Measurements from ENCODE around the gene VSIG2. TPM values are rescaled to one million over a fixed set of nuclear protein-coding genes. Genes with fewer than 3 reads are reported as not detected.
"Not testable (repeated sequence)": the region's sequence is repeated elsewhere in the genome, so short reads cannot be mapped to it uniquely, and the experiment has no call there.

The VSIG2 gene
- total and polyA plus RNA-seq, 10 of the 15 experiments (the other 5 are each of a cell fraction or from before 2014, with no cell fraction given) = 0.13 to 0.31 (median 0.15) TPM; not detected in 5

- no peak for TF ChIP-seq POU2F2 (IDR thresholded peaks at IDR 0.05; ENCODE audit: borderline replicate concordance, low read depth, low read length)
- no peak for TF ChIP-seq USF1 (IDR thresholded peaks at IDR 0.05; ENCODE audit: borderline replicate concordance, extremely low read length, insufficient read depth, low read depth, low read length)
Measured at GRCh38 chr11:124776865-124777645, 25.0 kb upstream of the VSIG2 start (continued).

GRCh38 chr11:124770959-124771358 lies 18.9 kb upstream of the VSIG2 start:
- in situ Hi-C loops (cut with MboI); H3K4me2 ChIP-seq (ENCODE audit: control insufficient read depth, insufficient read depth): not testable (repeated sequence)
- POLR2A ChIA-PET = interaction anchor here (1.1 kb wide), 1 partner anchor 13 kb away, joined by 5 read pairs; no protein-coding TSS in a partner anchor

More at GRCh38 chr11:124770959-124771358, 18.9 kb upstream of the VSIG2 start:
- H3K9me3 ChIP-seq (replicated peaks; ENCODE audit: control insufficient read depth, insufficient read depth, low read length); H3K36me3 ChIP-seq (ENCODE audit: control insufficient read depth in 2 of 2, insufficient read depth in 2 of 2, low read length in 1 of 2); ATAC-seq; DNase-seq (ENCODE audit: low read depth, low spot score); RAD21 ChIA-PET (ENCODE audit: unreplicated experiment); H3K4me1 ChIP-seq (ENCODE audit: control insufficient read depth, insufficient read depth, low read length); H3K79me2 ChIP-seq (ENCODE audit: control insufficient read depth, insufficient read depth, low read length); H2AFZ ChIP-seq (ENCODE audit: control insufficient read depth, low read depth, low read length); intact Hi-C loops (cut with micrococcal nuclease; ENCODE audit: unreplicated experiment); H3K27me3 ChIP-seq (replicated peaks in 1 of 2; ENCODE audit: control insufficient read depth in 2 of 2, insufficient read depth in 2 of 2, low read length in 1 of 2); H3K27ac ChIP-seq (ENCODE audit: control insufficient read depth, insufficient read depth); FAIRE-seq; H3K4me3 ChIP-seq; BruUV-seq (replicated peaks); H3K9ac ChIP-seq (ENCODE audit: control insufficient read depth, insufficient read depth, low read length); H4K20me1 ChIP-seq (ENCODE audit: control insufficient read depth, insufficient read depth): not testable (repeated sequence)
- WGBS (ENCODE audit: insufficient coverage, insufficient replicate concordance, low lambda C conversion rate, missing lambda C conversion rate) = 100% methylated on average over 6 of the region's 6 CpGs
- CTCF ChIA-PET = interaction anchor here (1.0 to 16.3 kb wide), 3 partner anchors 15 to 99 kb away, joined by 3 to 272 read pairs (median 190); partner anchors contain the start of genes MSANTD2, SIAE and SPA17
- SMC1A ChIA-PET (ENCODE audit: uncharacterized antibody, unreplicated experiment) = interaction anchor here (1.3 kb wide), 1 partner anchor 14 kb away, joined by 3 read pairs; no protein-coding TSS in a partner anchor
